H9 (cell line): ENCODE results near the gene MAGI1. TPM values are rescaled to one million over a fixed set of nuclear protein-coding genes. Genes with fewer than 3 reads are reported as not detected.
A peak's percentile ranks its signal among the peaks of the same experiment; 100 is the strongest.

Experiments used
- DNase-seq: peaks from one replicate; pipeline ENCODE4 v3.0.0-alpha.2; 2017
- H2AFZ ChIP-seq: one replicate; pipeline ENCODE4 v1.6.1; 2013; ENCODE audit warnings: mild to moderate bottlenecking, low read length, control low read depth, moderate library complexity
- H2AK5ac ChIP-seq: 2 replicates; pipeline ENCODE4 v1.6.1; 2013; ENCODE audit warnings: low read length, control low read depth, mixed read lengths; ENCODE audit not compliant: insufficient read length
- H2BK120ac ChIP-seq: one replicate; pipeline ENCODE4 v1.6.1; 2013; ENCODE audit warnings: low read depth, mild to moderate bottlenecking, low read length, control low read depth, inconsistent platforms; ENCODE audit not compliant: poor library complexity, severe bottlenecking
- H2BK12ac ChIP-seq: 2 replicates; pipeline ENCODE4 v1.6.1; 2013; ENCODE audit warnings: low read length, control low read depth, mixed read lengths, low read depth; ENCODE audit not compliant: insufficient read length
- H2BK15ac ChIP-seq: 2 replicates; pipeline ENCODE4 v1.6.1; 2013; ENCODE audit warnings: low read depth, low read length, control low read depth
- H2BK20ac ChIP-seq: one replicate; pipeline ENCODE4 v1.6.1; 2013; ENCODE audit warnings: low read depth, mild to moderate bottlenecking, low read length, control low read depth, inconsistent platforms; ENCODE audit not compliant: poor library complexity, severe bottlenecking
- H2BK5ac ChIP-seq: 2 replicates; pipeline ENCODE4 v1.6.1; 2013; ENCODE audit warnings: low read length, control low read depth, mixed read lengths; ENCODE audit not compliant: insufficient read length
- H3K14ac ChIP-seq: 2 replicates; pipeline ENCODE4 v1.6.1; 2013; ENCODE audit warnings: low read length, control low read depth; ENCODE audit not compliant: insufficient read depth
- H3K18ac ChIP-seq: 2 replicates; pipeline ENCODE4 v1.6.1; 2013; ENCODE audit warnings: low read depth, mild to moderate bottlenecking, mixed read lengths, low read length, control low read depth; ENCODE audit not compliant: insufficient read length
- H3K23ac ChIP-seq: 2 replicates; pipeline ENCODE4 v1.6.1; 2013; ENCODE audit warnings: low read length, control low read depth, mixed read lengths, low read depth; ENCODE audit not compliant: insufficient read length
- H3K23me2 ChIP-seq: 2 replicates; pipeline ENCODE4 v1.6.1; 2013; ENCODE audit warnings: low read depth, mild to moderate bottlenecking, mixed read lengths, low read length, control low read depth; ENCODE audit not compliant: insufficient read length, poor library complexity, severe bottlenecking
- H3K27ac ChIP-seq: 2 replicates; pipeline ENCODE4 v1.5.1; 2013; ENCODE audit warnings: low read length, control low read depth, mixed read lengths, low read depth; ENCODE audit not compliant: insufficient read length
- H3K27me3 ChIP-seq: 2 replicates; pipeline ENCODE4 v1.6.1; 2013; ENCODE audit warnings: low read length, control low read depth, inconsistent platforms; ENCODE audit not compliant: insufficient read depth
- H3K4ac ChIP-seq: 2 replicates; pipeline ENCODE4 v1.6.1; 2013; ENCODE audit warnings: low read depth, mild to moderate bottlenecking, control low read depth, inconsistent platforms, low read length, moderate library complexity
- H3K4me1 ChIP-seq: 2 replicates; pipeline ENCODE4 v1.6.1; 2013; ENCODE audit warnings: low read length, control low read depth, inconsistent platforms; ENCODE audit not compliant: insufficient read depth
- H3K4me2 ChIP-seq: 2 replicates; pipeline ENCODE4 v1.6.1; 2013; ENCODE audit warnings: low read length, control low read depth, mixed read lengths; ENCODE audit not compliant: insufficient read length, insufficient read depth
- H3K56ac ChIP-seq: 2 replicates; pipeline ENCODE4 v1.6.1; 2013; ENCODE audit warnings: low read depth, mild to moderate bottlenecking, mixed read lengths, low read length, control low read depth; ENCODE audit not compliant: insufficient read length
- H3K79me1 ChIP-seq: 2 replicates; pipeline ENCODE4 v1.6.1; 2013; ENCODE audit warnings: low read depth, mild to moderate bottlenecking, moderate library complexity, low read length, control low read depth, inconsistent platforms; ENCODE audit not compliant: insufficient read depth, poor library complexity, severe bottlenecking
- H3K79me2 ChIP-seq: 2 replicates; pipeline ENCODE4 v1.6.1; 2013; ENCODE audit warnings: low read length, control low read depth, inconsistent platforms; ENCODE audit not compliant: insufficient read depth
- H3K9ac ChIP-seq: 2 replicates; pipeline ENCODE4 v1.6.1; 2013; ENCODE audit warnings: low read length, control low read depth, mixed read lengths; ENCODE audit not compliant: insufficient read length; ENCODE audit errors: extremely low read depth
- H3K9me3 ChIP-seq: one replicate; pipeline ENCODE4 v1.6.1; 2013; ENCODE audit warnings: low read depth, low read length, inconsistent platforms; ENCODE audit not compliant: control insufficient read depth
- H3T11ph ChIP-seq: one replicate; pipeline ENCODE4 v1.6.1; 2013; ENCODE audit warnings: mild to moderate bottlenecking, low read length, control low read depth, inconsistent platforms
- H4K20me1 ChIP-seq: one replicate; pipeline ENCODE4 v1.6.1; 2013; ENCODE audit not compliant: control insufficient read depth, insufficient read length, insufficient read depth
- H4K5ac ChIP-seq: 2 replicates; pipeline ENCODE4 v1.6.1; 2013; ENCODE audit warnings: low read depth, mild to moderate bottlenecking, mixed read lengths, low read length, control low read depth; ENCODE audit not compliant: insufficient read length
- H4K8ac ChIP-seq: replicated peaks from 2 replicates; pipeline ENCODE4 v1.6.1; 2013; ENCODE audit warnings: low read length, control low read depth, mixed read lengths, low read depth; ENCODE audit not compliant: insufficient read length
- H4K91ac ChIP-seq: 2 replicates; pipeline ENCODE4 v1.6.1; 2013; ENCODE audit warnings: low read depth, mild to moderate bottlenecking, moderate library complexity, mixed read lengths, low read length, control low read depth; ENCODE audit not compliant: insufficient read length
- H3K27ac Mint-ChIP-seq, 3 experiments: 2 replicates in 2 of 3; 3 replicates in 1 of 3; pipeline ENCODE4 v1.8.0; 2020 to 2021; ENCODE audit warnings: mixed read lengths in 3 of 3, mild to moderate bottlenecking in 1 of 3, moderate library complexity in 1 of 3
- H3K27me3 Mint-ChIP-seq: 2 replicates; pipeline ENCODE4 v1.8.0; 2021; ENCODE audit warnings: low read depth, mild to moderate bottlenecking, moderate library complexity, mixed read lengths
- H3K36me3 Mint-ChIP-seq, 3 experiments: 2 replicates in 2 of 3; 3 replicates in 1 of 3; pipeline ENCODE4 v1.8.0; 2020 to 2021; ENCODE audit warnings: low read depth in 3 of 3, mixed read lengths in 3 of 3; ENCODE audit not compliant: insufficient read depth in 1 of 3
- H3K4me1 Mint-ChIP-seq, 2 experiments: 2 replicates each; pipeline ENCODE4 v1.8.0; 2020; ENCODE audit warnings: mixed read lengths in 2 of 2
- H3K4me3 Mint-ChIP-seq, 2 experiments: 2 replicates in 1 of 2; 3 replicates in 1 of 2; pipeline ENCODE4 v1.8.0; 2020 to 2021; ENCODE audit warnings: mild to moderate bottlenecking in 2 of 2, mixed read lengths in 2 of 2, moderate library complexity in 1 of 2
- H3K9me3 Mint-ChIP-seq, 2 experiments: 2 replicates in 1 of 2; 3 replicates in 1 of 2; pipeline ENCODE4 v1.8.0; 2020; ENCODE audit warnings: mild to moderate bottlenecking in 2 of 2, mixed read lengths in 2 of 2, moderate library complexity in 1 of 2
- WGBS: extraction: QIAGEN DNeasy Blood & Tissue Kit; methylation state at CpG from one replicate; pipeline ENCODE4 v1.1.7; 2013; ENCODE audit warnings: missing lambda C conversion rate, low lambda C conversion rate, mixed read lengths; ENCODE audit not compliant: insufficient read length; ENCODE audit errors: extremely low coverage; 5-methylcytosine and 5-hydroxymethylcytosine counted together
- total RNA-seq: library from RNA; stranded (reverse); gene quantifications from 2 replicates; pipeline ENCODE4 v1.2.1, GENCODE V29; 2021
- TF ChIP-seq, protein P1 (sequence below): fragments of 200-600 bp; sonication (generic); conservative IDR thresholded peaks from 3 replicates; pipeline ENCODE4 v1.8.0; 2021; ENCODE audit warnings: antibody characterized with exemption, mild to moderate bottlenecking

MAGI1 gene
- total RNA-seq, 1 experiment from 2014 or later: 65.7 TPM

DNA sequence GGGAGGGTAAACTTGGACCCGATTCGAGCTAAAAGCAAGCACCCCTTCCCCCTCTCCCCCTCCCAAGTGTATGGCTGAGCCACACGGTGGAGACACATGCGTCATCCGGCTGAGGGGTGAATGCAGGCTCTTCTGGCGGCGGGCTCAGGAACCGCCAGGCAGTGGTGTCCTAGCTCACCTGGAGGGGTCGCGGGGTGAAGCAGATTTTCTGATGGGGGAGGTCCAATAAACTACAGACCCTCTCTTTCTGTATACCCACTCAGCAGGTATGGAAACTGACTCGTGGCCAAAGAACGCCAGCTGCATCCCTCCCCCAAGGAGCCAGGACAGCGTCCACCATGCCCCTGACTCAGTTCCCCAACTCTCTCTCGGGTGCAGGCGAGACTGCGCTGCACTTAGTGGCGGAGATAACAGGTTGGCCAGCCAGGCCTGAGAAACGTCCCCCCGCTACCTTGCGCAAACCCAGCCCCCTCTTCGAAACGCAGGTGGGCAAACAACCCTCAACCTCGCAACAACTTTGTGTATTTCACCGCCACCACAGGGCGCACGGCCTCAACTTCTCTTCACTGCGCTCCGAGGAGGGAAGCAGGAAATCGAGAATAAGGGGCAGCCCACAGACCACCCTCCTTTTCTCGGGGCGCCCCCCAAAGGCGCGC, 1.3 kb downstream of the MAGI1 start:
- peak overlapping the region; percentile 83 for H3K9ac ChIP-seq
- peaks cover 17% of the 10 kb centered on the region; the same call in 1 of the 2 replicates for H3K79me2 ChIP-seq
- no peak overlapping the region for H2BK120ac ChIP-seq
- TF ChIP-seq, protein P1, sequence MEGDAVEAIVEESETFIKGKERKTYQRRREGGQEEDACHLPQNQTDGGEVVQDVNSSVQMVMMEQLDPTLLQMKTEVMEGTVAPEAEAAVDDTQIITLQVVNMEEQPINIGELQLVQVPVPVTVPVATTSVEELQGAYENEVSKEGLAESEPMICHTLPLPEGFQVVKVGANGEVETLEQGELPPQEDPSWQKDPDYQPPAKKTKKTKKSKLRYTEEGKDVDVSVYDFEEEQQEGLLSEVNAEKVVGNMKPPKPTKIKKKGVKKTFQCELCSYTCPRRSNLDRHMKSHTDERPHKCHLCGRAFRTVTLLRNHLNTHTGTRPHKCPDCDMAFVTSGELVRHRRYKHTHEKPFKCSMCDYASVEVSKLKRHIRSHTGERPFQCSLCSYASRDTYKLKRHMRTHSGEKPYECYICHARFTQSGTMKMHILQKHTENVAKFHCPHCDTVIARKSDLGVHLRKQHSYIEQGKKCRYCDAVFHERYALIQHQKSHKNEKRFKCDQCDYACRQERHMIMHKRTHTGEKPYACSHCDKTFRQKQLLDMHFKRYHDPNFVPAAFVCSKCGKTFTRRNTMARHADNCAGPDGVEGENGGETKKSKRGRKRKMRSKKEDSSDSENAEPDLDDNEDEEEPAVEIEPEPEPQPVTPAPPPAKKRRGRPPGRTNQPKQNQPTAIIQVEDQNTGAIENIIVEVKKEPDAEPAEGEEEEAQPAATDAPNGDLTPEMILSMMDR: peak; percentile 51; the same call in 2 of the 3 replicates
- no peak overlapping the region for H3T11ph ChIP-seq
- H3K27ac Mint-ChIP-seq: peak overlapping the region; percentile 78 to 99 (median 93); a peak in 6 of 7 replicates
- H2BK5ac ChIP-seq: no peak overlapping the region
- no peak overlapping the region for H2BK20ac ChIP-seq
- no peaks in the 10 kb centered on the region for H3K9me3 Mint-ChIP-seq
- no peaks in the 10 kb centered on the region for H3K27me3 ChIP-seq
- peaks cover 44 to 60% of the 10 kb centered on the region in 2 experiments for H3K4me1 Mint-ChIP-seq
- H3K23ac ChIP-seq: no peak overlapping the region
- no peaks in the 10 kb centered on the region for H4K20me1 ChIP-seq
- no peaks in the 10 kb centered on the region for H3K79me1 ChIP-seq
- H3K27me3 Mint-ChIP-seq: no peaks in the 10 kb centered on the region; the same call in 1 of the 2 replicates
- peak overlapping the region; percentile 72 for H3K18ac ChIP-seq
- no peak overlapping the region for H2BK15ac ChIP-seq
- H4K5ac ChIP-seq: peak overlapping the region; percentile 9
- no peak overlapping the region for H3K56ac ChIP-seq
- peak overlapping the region; percentile 87 for H3K4me2 ChIP-seq
- H4K8ac ChIP-seq: no peak overlapping the region
- H3K14ac ChIP-seq: peak overlapping the region; percentile 87
- H2AK5ac ChIP-seq: no peak overlapping the region
- peaks cover 36% of the 10 kb centered on the region for H3K23me2 ChIP-seq
- H3K4me1 ChIP-seq: peaks cover 8% of the 10 kb centered on the region; the same call in 1 of the 2 replicates
- WGBS: no CpG with 5 or more reads among the region's 33 CpGs
- no peak overlapping the region for H2AFZ ChIP-seq
- H3K27ac ChIP-seq: no peak overlapping the region
- H3K36me3 Mint-ChIP-seq: peaks cover 3 to 10% (median 6%) of the 10 kb centered on the region in 3 experiments; a peak in 5 of 7 replicates
- no peak overlapping the region for H4K91ac ChIP-seq
- H3K9me3 ChIP-seq: no peaks in the 10 kb centered on the region
- H2BK12ac ChIP-seq: no peak overlapping the region
- H3K4ac ChIP-seq: no peak overlapping the region
- peak; percentile 76 for DNase-seq
- H3K4me3 Mint-ChIP-seq: peak overlapping the region; percentile 95 to 97
